Fibroblast of skin of abdomen (primary cell): Measurements from ENCODE around the gene PRLH.
"Not testable (repeated sequence)": the region's sequence is repeated elsewhere in the genome, so short reads cannot be mapped to it uniquely, and the experiment has no call there.

Source experiments
- DNase-seq: peaks from one replicate; pipeline ENCODE4 v3.0.0-alpha.2; 2013

PRLH gene

DNA sequence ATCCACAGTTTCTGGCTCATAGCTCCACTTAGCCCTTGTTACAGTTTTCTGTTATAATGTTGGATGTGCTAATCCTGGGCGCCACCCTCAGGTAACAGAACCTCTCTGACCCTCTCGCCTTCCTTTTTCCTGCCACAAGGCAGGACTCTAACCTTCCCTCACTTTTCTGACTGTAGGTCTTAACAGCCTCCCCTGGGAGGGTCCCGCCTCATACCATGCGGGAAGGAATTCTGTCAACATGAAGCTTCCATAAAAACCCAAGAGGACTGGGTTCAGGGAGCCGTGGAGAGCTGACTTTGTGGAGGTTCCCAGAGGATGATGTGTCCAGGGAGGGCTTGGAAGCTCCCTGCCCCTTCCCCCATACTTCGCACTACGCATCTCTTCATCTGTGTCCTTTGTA lies 36.0 kb downstream of the PRLH start:
- no peak for DNase-seq

DNA sequence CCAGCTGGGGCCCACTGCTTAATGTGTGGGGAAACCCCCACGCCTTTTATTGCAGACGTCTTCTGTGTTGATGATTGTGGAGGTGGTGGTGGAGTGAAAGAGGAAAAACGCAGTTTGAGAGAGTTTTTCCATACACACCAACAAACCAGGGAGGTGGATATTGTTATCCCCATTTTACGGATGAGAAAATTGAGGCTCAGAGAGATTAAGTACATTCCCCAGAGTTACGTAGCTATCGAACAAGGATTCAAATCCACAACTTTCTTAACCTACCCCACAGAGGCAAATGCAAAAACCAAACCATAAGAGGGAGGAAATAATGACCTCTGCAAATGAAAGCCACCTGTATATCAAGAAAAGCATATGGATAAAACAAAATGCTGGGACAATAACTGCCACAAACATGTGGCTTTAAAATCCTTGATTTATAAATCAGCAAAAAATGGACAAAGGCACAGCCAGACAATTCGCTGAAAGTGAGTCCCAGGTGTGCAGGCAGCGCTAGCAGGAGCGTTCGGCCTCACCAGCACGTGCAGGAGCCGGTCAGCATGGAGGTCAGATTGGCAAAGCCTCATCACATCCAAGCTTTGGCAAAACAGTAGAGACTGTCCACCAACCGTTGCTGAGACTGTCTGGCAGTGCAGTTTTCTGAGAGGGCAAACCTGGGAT lies 36.8 kb downstream of the PRLH start:
- DNase-seq = no peak

DNA sequence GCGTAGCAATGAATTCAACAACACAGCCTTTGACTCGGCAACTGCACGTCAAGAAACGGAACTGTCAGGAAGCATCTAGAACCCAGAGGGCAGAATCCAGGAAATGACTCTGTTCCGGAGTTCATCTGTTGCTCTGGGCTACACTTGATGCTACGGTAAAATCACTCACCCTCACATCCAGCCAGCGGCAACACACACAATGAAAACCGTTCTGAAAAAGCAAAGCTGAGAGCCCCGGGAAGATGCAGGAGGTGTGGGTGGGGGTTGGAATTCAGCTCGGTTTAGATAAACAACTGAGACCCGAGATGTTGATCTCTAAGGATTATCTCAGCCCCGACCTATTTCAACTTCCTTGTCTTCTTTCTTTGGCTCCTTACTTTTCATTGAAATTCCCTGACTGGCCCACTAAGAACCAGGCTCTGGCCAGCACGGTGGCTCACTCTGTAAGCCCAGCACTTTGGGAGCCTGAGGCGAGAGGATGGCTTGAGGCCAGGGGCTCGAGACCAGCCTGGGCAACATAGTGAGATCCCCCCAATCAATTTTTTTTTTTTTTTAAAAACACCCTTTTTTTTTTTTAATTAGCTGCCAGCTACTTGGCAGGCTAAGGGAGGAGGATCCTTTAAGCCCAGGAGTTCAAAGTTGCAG lies 37.5 kb downstream of the PRLH start:
- peak; percentile 39 for DNase-seq

DNA sequence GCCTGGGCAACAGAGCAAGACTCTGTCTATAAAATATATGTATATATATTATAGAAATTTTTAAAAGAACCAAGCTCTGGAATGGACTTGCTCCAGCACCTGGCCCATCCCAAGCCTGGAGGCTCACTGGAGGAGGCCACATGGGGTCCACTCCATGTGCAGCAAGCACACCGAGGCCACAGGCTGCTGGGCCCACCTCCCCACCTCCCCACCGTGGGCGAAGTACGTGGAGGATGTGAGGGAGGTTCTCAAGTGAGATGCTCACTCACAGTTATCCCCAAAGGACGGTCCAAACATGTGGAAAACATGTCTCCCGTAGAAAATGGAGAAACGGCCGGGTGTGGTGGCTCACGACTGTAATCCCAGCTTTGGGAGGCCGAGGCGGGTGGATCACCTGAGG lies 38.0 kb downstream of the PRLH start:
- DNase-seq = no peak

DNA sequence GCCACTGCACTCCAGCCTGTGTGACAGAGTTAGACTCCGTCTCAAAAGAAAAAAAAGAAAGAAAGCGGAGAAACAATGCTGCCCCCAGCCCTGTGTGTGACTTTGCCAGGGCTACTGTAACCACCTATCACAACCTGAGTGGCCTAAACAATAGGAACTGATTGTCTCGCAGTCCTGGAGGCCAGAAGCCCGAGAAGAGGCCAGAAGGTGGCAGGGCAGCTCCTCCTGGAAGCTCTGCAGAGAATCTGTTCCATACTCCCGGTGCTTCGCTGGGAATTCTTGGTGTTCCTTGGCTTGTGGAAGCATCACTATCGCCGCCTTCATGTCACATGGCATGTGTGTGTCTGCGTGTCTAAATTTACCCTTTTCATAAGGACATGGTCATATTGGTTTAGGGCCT lies 38.6 kb downstream of the PRLH start:
- peak; percentile 34 for DNase-seq

DNA sequence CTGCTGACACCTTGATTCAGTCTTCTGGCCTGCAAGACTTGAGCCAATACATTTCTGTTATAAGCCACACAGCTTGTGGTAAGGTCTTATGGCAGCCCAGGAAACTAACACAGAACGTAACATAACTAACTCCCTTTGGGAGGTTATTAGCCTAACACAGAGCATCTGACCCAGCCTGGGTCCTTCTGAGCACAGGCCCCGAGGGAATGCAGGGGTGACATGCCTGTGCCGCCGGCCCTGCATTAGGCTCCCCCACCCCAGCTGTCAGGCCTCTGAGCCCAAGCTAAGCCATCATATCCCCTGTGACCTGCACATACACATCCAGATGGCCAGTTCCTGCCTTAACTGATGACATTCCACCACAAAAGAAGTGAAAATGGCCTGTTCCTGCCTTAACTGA lies 40.1 kb downstream of the PRLH start:
- DNase-seq = not testable (repeated sequence)

DNA sequence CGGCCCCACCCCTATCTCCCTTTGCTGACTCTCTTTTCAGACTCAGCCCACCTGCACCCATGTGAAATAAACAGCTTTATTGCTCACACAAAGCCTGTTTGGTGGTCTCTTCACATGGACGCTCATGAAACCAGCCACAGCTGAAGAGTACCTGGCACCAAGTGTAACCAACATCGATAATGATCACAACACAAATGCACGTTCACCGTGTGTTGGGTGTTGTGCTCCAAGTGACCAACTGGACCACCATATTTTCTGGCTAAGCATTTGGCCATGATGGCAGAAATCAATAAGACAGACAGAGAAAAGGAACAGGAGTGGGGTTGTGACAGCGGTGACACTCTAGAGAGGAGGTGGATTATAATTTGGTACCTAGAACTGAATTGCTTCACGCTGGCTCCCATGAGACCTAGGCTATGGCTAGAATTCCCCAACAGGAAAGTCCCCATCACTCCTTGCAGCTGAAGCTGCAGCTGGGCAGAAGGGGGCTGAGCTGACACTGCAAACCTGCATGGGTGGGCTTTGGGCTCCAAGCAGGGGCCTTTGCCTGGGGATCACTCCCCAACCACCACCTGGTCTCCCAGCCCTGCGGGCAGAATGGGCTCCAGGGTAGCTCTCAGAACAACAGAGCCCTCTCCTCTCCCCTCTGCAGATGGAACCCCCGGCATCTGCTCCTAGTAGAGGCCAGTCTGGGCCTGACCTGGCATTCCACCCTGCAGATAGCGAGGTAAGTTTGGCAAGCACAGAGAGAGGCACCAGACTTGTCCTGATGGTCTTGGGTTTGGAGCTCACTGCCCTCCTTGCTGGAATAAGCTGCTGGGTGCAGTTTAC lies 46.4 kb downstream of the PRLH start:
- no peak for DNase-seq

DNA sequence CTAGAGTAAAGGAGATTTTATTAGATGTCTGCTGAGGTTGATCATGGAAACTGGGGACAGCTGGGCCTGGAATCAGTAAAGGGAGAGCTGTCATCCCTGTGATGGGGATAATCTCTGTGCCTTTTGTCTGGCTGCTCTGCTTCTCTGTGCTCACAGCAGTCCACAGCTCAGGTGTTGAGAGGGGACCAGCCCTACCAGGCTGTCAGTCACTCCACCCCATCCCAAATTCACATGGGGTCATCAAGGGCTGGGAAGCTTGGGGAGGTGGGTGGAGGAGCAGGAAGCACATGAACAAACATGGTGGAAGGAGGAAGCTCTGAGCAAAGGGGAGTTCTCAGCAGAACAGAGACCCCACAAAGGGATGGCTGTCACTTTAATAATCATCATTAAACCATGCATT lies 47.3 kb downstream of the PRLH start:
- DNase-seq = no peak

DNA sequence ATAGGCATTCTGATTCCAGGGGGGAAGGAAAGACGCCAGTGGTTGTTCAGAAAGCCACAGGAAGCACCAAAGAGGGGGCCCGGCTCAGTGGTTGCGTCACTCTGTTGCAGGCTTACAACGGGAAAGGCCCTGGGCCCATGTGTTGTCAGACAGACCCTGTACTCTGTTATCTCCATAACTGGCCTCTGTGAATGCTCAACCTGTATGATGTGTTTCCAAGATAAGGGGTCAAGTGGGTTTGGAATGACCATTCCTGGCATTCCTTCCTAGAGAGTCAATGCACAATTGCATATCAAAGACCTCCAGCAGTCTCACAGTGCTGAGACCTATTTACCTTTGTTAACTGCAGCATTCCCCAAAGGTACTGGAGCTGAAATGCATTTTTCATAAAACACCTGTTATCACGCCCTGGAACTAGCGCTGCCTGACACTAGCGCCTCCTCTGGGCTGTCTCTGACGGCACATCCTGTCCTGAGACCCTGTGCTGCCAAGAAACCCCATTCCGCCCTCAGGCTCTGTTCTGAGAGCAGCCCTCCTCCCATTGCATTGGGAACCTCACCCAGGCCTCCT lies 47.9 kb downstream of the PRLH start:
- peak; percentile 42 for DNase-seq

DNA sequence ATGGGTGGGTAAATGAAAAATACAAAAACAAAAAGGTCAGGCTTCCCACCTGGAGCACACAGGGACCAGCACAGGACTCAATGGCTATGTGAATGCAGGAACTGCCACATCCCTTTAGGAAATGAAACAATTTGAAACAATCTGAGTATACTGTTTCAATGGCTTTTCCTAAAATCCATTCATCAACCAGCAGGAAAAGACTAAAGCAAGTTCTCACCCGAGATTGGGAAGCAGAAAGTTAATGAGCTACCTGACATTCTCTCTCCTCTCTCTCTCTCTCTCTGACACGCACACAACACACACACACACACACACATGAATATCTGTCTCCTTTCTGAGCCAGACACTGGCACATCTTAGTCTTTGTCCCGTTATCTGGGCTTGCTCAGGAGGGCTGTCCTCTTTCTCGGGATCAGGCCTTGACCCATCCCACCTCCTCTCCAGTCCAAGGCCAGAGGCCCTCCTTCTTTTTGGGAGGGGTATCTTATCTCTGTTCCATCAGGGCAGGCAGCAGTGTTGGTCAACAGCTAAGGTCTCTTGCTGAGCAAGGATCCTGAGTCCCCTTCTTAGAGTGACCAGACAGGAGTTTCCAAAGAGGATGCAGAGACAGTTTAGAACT lies 49.4 kb downstream of the PRLH start:
- DNase-seq = no peak

DNA sequence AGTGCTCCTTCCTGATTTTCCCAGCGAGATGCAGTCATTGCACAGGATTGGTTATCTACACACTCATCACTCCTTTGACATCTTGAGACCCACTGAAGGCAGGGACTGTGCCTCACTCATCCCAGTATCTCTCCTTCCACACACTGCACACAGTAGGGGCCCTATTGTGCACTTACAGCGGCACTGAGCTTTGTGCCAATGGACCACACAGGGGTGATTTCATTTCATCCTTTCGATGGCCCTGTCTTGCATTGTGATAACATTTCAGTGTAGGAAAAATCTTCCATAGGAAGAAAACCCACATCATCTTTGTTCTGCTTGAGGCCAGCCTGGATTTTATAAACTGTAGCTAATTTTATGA lies 50.0 kb downstream of the PRLH start:
- DNase-seq = no peak
